ENCODE results near the gene ZNF710.
"Not testable (repeated sequence)": the region's sequence is repeated elsewhere in the genome, so short reads cannot be mapped to it uniquely, and the experiment has no call there.

ZNF710 gene

GRCh38 chr15:90001062-90001682, at the start of gene ZNF710:
ZNF710 (plus strand) TSS chr15:90001324; CDS start chr15:90067138, 65,814 bp downstream.
- DNase-seq = no peak

- no peak for DNase-seq
Measured at GRCh38 chr15:89954541-89954940, 46.6 kb upstream of the ZNF710 start.

DNA sequence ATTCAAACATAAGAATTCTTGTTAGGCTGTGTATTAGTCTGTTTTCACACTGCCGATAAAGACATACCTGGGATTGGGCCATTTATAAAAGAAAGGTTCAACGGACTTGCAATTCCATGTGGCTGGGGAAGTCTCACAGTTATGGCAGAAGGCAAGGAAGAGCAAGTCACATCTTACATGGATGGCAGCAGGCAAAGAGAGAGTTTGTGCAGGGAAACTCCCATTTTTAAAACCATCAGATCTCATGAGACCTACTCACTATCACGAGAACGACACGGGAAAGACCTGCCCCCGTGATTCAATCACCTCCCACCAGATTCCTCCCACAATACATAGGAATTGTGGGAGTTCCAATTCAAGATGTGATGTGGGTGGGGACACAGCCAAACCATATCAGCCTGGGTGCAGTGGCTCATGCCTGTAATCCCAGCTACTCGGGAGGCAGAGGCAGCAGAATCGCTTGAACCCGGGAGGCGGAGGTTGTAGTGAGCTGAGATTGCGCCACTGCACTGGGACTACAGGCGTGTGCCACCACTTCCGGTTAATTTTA, 45.6 kb upstream of the ZNF710 start:
- DNase-seq = not testable (repeated sequence)

GRCh38 chr15:89958107-89958805, 42.9 kb upstream of the ZNF710 start:
- DNase-seq = no peak

DNA sequence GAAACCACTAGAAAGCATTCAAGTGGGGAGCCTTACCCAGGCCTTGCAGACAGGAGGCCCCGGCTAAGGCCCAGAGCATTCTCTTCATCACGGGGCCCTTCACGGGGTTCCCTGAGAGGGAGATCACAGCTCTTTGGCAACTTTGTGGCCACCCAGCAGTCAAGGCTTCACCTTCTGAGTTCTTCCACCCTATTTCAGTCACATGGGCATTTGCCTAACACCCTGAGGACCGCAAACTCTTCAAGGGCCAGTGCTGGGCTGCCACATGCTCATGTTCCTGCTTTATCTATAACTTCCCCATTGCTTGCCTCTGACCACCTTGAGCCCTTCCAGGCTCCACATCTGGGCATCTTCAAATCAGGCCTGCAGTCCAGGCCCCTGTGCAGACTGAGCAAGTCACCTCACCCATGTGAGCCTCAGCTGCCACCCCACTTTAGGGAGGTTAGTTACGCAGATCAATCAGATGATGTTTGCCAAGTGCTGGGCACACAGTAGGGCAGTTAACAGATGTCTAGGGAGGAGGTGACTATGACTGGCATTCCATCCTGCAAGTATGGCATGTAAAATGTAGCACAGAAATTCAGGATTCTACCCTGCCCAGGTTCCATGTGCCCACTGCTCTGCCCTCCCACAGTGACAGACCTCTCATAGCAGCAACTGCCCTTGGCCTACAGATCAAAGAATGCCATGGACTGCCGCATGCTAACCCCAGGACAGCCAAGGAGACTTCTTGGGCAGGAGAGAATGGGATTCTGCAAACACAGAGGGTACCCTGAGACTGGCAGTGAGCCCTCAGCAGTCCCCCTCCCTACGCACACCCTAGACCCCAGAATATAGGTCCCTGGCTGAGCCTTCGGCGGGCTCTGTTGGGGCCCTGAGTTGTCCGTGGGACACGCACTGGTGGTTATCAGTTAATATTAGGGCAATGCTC, 37.6 kb upstream of the ZNF710 start:
- DNase-seq = no peak

- no peak for DNase-seq
Measured at GRCh38 chr15:89964232-89964954, 36.7 kb upstream of the ZNF710 start.

DNA sequence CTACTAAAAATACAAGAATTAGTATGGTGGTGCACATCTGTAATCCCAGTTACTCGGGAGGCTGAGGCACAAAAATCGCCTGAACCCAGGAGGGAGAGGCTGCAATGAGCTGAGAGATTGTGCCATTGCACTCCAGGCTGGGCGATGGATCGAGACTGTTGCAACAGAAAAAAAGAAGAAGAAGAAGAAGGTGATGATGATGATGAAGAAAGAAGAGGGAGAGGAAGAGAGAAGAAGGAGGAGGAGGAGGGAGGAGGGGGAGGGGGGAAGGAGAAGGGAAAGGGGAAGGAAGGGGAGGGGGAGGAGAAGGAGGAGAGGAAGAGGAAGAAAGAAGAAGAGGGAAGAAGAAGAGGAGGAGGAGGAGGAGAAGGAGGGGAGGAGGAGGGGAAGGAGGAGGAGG, 33.2 kb upstream of the ZNF710 start:
- no peak for DNase-seq

DNA sequence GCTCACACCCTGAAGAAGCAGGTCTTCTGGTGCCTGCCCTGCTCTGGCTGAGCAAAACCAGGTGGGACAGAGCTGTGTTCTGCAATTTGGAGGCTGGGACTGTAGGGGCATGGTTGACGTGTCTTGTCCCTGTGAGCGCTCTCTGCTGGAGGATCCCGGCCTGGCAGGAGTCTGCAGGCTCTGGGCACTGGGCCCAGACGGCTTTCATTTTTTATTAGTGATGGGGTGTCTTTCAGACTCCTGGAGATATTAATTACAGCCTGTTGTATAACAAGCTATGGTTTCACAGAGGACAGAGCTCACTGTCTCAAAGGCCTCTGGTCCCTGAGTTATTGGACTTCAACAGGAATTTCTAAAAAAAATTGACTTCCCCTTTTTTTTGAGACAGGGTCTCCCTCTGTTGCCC, 29.5 kb upstream of the ZNF710 start:
- DNase-seq = peak; percentile 24

DNA sequence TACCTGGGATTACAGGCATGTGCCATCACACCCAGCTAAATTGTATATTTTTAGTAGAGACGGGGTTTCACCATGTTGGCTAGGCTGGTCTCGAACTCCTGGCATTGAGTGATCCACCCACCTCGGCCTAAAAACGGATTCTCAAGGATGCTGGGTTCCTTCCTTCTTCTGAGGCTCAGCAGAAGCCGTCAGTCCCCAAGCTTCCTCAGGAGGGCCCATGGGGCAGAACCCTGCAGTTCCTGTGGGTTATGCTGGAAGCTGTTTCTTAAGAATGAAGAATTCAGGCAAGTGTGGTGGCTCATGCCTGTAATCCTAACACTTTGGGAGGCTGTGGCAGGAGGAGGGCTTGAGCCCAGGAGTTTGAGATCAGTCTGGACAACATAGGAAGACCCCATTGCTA, 29.0 kb upstream of the ZNF710 start:
- DNase-seq = no peak

- no peak for DNase-seq
Measured at GRCh38 chr15:89975482-89976245, 25.5 kb upstream of the ZNF710 start.

DNA sequence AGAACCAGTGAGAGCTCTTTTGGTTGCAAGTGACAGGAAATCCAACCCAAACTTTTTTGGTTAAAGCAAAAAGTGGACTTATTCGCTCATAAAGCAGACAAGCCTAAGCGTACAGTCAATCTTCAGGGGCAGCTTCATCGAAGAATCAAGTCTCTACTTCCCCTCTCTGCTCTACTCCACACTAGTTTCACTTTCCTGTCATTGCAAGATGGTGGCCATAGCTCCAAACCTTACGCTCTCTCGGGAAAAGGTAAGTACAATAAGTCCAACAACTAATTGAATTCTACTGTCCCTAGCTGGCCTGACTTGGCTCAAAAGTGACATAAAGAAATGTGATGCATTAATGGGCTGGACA, 24.9 kb upstream of the ZNF710 start:
- no peak for DNase-seq

- not testable (repeated sequence) for DNase-seq
Measured at GRCh38 chr15:89977836-89978235, 23.3 kb upstream of the ZNF710 start.

GRCh38 chr15:89978914-89979313, 22.2 kb upstream of the ZNF710 start:
- DNase-seq = no peak

GRCh38 chr15:89980896-89981295, 20.2 kb upstream of the ZNF710 start:
- no peak for DNase-seq

- no peak for DNase-seq
Measured at GRCh38 chr15:89982315-89983055, 18.6 kb upstream of the ZNF710 start.

DNA sequence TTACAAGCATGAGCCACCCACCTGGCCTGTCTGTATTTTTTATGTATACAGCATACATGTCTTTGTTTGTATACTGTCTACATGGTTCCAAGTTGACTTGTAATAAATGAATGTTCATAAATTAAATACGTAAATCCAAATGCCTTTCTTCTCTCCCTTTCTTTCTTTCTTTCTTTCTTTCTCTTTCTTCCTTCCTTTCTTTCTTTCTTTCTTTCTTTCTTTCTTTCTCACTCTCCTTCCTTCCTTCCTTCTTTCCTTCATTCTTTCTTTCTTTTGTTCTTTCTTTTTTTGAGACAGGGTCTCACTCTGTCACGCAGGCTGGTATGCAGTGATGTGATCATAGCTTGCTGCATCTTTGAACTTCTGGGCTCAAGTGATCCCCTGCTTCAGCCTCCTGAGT, 17.1 kb upstream of the ZNF710 start:
- DNase-seq = no peak

- DNase-seq = no peak
Measured at GRCh38 chr15:89984421-89985010, 16.6 kb upstream of the ZNF710 start.

DNA sequence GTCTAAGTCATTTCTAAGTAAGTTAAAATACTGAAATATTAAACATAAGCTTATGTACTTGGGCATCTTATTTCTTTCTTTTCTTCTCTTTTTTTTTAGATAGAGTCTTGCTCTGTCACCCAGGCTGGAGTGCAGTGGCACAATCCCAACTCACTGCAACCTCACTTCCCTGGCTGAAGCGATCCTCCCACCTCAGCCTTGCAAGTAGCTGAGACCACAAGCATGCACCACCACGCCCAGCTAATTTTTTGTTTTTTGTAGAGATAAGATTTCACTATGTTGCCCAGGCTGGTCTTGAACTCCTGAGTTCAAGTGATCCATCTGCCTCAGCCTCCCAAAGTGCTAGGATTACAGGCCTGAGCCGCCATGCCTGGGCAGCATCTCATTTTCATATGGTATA, 16.0 kb upstream of the ZNF710 start:
- no peak for DNase-seq

- DNase-seq = no peak
Measured at GRCh38 chr15:89991312-89991711, 9.8 kb upstream of the ZNF710 start.

DNA sequence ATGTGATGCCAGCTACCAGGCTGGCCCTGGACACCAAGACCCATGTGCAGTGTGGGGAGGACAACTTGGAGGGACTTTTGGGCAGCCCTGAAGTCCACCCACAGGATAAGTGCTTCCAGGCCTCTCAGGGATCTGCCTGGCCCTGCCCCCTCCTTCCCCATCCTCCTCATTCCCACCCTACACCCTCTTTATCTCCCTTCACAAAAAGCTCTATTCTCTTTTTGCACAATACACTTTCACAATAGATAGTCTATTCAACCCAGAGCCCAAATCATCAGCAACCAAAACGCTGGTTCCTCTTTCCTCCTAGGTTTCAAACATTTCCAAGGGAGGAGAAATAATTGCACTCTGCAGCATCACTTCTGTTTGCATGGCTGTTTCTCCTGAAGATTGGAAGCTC, 7.8 kb upstream of the ZNF710 start:
- DNase-seq = no peak

DNA sequence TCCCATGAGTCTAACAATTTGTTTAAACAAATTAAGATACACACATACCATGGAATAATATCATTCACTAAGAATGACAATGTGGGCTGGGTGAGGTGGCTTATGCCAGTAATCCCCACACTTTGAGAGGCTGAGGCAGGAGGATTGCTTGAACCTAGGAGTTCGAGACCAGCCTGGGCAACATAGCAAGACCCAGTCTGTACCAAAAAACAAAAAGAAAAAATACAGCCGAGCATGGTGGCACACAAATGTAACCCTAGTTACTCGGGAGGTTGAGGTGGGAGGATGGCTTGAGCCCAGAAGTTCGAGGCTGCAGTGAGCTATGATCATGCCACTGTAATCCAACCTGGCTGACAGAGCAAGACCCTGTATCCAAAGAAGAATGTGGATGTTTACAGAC, 4.0 kb upstream of the ZNF710 start:
- no peak for DNase-seq
